NCI-H526 treated with DMSO at 0.1 percent for 48 hours (cell line): ENCODE data around the gene TBC1D20.
"Not testable (repeated sequence)": the region's sequence is repeated elsewhere in the genome, so short reads cannot be mapped to it uniquely, and the experiment has no call there.

Experiments
- DNase-seq: peaks from one replicate; lab custom pipeline; 2025; lab: John Stamatoyannopoulos, UW

TBC1D20 gene

DNA sequence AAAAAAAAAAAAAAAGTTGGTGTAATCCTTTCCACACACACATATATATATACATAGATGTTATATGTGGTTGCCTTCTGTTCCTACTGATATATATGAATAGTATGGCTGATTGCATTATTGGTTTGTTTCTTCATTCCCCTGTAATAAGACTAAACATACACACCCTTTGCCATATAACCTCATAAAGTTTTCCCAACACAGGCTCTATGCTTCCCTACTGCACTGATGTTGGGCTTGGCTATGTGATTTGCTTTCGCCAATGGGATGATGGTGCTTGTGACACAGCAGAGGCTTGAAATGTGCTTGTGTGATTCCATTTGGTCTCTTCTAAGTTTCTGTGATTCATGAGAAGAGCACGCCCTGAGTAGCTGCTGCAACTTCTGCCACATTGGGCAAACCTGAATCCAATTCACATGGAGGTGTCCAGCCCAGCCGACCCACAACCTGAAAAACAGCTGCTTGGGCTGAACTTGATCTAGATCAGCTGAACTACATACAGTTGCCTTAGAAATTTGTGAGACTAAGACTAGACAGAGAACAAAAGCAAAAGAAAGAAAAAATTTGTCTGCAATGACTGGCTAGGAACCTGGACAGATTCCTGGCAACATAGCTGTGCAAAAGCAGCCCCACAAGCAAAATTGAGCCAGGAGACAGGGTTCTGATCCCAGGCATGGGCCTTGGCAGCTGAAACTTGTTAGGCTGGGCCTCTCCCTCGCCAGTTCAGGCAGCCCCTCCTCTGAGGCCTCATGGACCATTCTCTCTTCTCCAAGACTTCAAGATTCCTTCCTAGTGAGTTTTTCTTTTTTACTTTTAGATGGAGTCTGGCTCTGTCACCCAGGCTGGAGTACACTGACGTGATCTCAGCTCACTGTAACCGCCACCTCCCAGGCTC, 13.4 kb upstream of the TBC1D20 start:
- DNase-seq: no peak

DNA sequence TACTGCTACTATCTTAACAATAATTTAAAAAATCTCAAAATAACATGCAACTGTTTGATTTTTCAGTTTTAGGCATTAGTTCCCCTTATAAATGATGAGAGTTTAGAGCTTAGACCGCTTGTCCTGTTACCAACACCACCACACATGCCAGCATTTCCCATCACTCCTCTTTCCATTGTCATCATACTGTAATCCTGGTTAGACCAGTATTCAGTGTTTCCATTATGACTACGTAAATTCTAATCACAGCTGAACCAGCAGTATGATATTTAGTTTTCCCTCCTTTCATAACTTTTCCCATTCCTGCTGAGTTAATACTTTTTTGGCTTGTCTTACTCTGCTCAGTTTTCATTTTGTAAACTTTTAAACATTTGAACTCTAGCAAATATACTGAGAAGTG, 12.2 kb upstream of the TBC1D20 start:
- DNase-seq: no peak

DNA sequence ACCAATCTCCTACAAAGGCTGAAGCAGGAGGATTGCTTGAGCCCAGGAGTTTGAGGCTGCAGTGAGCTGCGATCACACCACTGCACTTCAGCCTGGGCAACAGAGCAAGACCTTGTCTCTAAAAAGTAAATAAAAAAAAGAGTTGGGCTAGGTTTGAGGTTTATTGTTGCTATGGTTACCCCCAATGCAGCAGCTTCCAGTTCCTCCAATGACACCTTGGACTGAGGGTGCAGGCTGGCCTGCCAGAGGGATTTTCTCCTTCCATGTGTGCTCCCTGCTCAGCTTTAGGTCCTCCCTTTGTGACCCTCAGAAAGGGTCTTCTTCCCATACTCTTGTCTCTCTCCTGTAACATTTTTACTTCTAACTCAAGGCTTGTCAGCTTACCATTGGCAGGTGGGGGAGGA, 10.6 kb upstream of the TBC1D20 start:
- no peak for DNase-seq

DNA sequence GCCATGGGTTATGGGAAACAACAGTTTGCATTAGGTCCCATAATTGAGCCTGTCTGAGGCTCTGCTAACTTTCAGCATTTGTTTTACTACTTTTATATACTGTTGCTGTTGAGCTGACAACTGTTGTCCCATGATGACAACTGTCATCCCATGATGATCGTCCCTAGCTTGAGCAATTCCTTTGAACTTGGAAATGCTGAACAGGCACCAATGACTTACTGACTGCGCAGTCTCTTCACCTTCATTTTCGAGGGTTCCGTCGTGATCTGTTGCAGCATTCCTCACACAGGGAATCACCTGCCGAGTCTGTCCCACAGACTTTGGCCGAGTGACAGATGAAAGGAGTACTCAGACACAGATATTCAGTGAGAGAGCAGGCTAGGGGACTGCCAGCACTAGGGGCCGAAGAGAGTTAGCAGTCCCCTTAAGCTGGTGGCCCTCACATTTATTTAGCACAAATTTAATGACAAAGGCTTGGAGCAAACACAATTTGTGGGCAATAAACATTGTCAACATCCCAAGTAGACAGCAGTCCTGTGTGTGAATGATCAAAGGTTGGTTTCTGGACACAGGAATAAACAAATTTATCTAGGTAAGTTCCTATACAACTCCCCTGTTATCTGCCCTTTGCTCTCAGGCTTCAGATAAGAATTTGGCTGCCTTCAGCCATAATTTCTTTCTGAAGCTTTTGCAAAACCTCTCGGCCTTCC, 10.0 kb upstream of the TBC1D20 start:
- DNase-seq: no peak

DNA sequence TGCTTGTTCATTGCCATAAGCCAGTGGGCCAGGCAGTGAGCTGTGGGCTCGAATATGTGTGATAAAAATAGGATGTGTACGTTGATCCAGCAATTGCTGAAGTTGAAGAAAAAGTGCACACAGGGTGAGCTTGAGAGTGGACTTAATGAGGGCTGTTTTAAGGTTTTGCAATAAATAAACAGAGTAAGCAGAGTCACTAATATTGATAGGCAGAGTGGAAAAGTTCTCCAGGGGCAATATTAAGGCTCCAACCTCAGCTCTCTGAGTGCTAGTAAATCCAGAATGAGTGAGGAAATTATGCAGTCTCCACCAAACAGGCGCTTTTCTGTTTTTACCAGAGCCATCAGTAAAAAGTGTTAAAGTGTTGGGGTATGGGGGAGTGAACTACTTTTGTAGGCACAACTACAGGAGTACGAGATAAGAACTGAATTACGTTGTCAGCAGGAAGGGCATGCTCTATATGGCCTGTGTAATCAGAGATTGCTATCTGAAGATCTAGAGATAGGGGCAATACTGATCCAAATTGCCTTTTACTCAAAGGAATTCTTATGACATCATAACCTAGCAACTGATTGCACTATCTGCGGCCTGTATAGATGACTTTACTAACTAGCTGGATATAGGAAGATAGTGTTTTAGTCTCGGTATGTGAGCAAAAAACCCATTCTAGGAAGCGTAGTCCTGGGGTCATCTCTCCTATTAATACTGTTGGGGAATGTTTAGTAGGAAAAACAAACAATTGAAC, 7.6 kb upstream of the TBC1D20 start:
- DNase-seq: no peak

DNA sequence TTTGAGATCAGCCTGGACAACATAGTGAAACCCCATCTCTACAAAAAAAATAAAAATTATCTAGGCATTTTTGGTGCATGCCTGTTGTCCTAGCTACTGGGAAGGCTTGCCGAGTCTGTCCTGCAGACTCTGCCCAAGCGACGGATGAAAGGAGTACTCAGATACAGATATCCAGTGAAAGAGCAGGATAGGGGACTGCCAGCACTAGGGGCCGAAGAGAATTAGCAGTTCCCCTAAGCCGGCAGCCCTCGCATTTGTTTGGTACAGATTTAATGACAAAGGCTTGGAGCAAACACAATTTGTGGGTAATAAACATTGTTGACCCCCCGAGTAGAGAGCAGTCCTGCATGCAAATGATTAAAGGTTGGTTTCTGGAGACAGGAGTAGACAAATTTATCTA, 5.4 kb upstream of the TBC1D20 start:
- no peak for DNase-seq

DNA sequence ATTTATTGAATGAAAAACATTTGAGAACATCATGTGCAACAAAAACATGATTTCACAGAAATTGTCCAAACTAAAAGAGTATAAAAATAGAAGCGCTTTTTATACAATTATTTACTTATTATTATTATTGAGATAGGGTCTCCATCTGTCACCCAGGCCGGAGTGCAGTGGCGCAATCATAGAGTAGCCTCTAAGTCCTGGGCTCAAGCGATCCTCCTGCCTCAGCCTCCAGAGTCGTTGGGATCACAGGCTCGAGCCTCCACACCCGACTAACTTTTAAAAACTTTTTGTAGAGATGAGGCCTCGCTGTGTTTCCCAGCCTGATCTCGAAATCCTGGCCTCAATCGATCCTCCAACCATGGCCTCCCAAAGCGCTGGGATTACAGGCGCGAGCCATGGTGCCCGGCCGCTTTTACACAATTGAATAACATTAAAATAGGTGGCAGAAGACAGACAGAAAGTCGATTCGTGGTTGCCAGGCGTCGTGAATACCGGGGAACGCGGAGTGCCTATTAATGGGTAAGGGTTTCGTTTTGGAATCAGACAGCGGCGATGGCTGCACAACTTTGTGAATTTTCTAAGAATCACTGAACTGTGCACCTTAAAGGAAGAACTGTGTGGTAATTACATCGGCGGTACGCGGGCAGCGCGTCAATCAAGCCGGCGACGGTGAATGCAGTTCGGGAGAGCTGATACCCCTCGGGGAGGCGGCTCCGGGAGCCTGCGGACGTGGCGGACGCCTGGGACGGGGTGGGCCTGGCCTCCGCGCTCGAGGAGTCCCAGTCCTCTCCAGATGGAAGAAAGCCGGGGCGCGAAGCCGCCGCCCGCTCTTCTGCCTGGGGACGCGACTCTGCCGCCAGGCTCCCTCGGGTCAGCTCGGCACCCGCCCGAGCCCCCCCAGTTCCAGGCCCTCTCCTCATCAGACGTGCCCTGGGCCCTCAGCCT, 807 bp downstream of the TBC1D20 start:
- peak; percentile 22 for DNase-seq

DNA sequence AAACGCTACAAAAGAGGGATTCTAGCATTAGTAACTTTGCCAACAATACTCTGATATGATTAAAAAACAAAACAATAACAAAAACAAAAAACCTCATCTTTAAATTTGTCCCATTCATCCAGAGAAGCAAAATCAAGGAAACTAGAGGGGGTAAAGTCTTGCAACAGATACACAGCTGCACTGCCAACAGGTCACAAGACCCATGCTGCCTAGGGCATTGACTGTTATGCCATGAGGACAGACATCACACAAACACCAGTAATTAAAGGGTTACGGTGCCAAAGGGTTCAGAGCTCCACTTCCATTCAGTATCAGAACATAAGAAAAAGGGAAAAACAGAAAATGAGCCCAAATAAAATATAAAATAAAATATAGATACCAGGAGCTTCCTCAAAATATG, 1.6 kb downstream of the TBC1D20 start:
- peak; percentile 8 for DNase-seq

DNA sequence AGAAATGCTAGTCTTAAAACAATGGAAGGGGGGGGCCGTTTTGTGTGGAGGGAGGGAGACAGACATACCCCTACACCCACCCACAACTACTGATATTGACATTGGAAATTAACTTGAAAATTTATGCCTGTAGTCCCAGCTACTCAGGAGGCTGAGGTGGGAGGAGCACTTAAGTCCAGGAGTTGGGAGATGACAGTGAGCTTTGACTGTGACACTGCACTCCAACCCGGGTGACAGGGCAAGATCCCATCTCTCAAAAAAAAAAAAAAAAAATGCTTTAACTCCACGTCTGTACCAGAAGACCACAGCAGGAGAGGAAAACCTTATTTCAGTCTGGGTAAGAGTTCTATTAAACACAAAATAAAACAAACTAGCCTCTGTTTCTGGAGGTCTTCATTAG, 2.2 kb downstream of the TBC1D20 start:
- no peak for DNase-seq

DNA sequence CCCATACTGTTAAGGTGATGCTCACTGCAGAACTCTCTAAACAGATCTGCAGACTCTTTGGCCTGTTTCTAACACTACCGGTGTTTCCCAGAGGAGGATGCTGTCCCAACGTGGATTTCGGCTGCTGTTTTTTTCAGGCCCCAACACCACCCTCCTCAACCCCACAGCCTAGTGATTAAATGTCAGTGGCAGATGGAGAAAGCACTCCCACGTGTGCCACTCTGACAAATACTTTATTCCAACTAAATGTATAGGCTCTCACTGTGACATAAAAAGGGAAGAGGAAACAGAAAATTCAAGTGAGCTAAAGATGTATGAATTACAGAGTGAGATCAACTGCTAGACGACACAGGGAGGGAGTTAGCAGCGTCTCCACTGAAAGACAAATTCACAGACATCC, 3.6 kb downstream of the TBC1D20 start:
- DNase-seq: no peak

DNA sequence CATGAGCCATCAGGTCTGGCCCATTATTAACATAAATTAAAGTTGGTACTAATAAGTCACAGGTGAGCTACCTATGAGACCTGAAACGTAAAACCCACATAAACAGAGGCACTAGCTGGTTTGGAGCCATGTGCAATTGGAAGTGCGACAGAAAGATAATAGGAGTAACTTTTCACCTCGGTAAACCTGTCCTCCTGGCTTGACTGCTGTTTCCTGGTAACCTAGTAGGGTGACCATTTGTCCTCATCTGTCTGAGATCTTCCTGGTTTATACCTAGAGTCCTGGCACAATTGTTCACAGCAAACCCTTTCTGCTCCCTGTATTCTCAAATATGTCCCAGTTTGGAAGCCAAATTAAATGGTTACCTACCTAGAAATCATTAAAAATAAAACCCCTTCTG, 7.4 kb downstream of the TBC1D20 start:
- no peak for DNase-seq

DNA sequence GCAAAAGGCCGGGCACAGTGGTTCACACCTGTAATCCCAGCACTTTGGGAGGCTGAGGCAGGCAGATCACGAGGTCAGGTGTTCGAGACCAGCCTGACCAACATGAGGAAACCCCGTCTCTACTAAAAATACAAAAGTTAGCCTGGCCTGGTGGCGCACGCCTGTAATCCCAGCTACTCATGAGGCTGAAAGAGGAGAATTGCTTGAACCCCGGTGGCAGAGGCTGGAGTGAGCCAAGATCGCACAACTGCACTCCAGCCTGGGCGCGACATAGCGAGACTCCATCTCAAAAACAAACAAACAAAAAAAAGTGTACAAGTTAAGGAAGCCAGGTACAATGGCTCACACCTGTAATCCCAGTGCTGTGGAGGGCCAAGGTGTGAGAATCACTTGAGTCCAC, 10.3 kb downstream of the TBC1D20 start:
- not testable (repeated sequence) for DNase-seq

DNA sequence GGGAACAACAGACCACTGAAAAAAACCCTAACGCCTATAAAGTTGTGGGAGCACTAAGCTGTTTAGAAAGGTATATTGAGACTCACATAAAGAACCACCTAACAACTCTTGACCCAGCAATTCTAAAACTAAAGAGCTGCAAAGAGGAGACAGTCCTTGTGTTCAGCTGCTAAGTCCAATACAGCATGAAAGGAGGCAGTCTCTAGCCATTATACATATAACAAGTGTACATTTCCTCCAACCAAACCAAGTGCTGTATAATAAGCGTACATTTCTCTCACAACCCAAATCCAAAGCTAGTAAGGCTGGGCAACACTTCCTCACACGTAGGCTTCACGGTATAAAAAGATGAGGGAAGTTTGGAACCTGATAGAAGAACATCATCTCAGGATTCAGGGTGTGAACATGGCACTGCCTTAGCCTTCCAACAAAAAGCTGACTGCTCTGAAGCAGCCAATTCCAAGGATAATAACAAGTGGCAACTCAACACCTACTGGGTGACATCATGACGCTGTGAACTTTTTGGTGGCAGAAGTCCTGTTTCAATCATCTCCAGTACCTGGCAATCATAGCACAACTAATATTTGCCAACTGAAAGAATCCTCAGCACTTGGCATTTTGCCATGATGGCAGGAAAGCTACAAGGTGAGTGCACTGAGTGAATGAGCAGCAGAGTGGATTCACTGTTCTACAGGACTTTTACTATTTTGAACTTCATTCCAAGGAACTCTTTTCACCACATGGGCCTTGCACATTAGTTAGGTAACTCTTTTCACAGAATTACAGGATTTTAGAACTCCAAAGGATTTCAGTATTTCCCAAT, 16.6 kb downstream of the TBC1D20 start:
- DNase-seq: no peak

DNA sequence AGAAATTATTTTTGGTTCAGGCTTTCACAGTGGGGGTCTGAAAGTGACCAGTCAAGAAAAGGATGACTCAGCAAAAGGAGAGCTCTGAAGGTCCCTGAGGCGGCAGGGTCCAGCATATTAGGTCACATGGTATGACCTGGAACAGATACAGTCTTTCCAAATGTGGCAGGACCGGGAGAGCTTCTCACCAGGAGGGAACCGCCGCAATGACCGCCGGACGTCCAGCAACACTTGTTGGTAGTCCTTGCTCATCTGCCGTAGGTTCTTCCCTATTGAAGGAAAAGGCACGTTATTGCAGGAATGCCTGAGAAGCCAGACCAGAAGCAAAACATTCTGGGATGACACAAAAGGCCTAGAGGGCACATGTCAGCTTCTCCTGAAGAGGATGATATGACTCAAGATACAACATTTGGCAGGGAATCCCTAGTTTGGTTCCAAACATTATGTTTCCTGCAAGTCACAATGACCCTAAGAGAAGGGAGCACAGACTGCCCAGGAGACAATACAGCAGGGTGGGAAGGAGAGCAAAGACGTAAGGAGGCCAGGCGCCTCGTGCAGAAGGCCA, 17.4 kb downstream of the TBC1D20 start:
- DNase-seq: no peak

DNA sequence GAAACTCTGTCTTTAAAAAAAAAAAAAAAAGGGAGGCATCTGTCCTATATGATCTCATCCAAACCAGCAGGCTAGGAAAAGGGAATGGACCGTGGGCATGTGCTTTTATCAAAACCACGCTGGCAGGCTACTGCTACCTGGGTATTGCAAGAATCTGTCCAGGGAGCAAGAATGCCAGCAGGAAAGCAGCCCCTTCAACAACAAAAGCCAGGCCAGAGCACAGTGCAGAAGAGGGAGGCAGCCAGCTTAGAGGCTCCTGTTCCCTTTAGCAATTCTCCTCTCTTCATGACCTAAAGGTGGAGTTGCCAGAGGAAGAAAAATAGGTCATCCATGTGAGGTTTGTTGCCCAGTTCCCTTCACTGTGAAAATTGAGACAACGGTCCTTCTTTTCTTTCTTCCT, 18.2 kb downstream of the TBC1D20 start:
- DNase-seq: no peak

DNA sequence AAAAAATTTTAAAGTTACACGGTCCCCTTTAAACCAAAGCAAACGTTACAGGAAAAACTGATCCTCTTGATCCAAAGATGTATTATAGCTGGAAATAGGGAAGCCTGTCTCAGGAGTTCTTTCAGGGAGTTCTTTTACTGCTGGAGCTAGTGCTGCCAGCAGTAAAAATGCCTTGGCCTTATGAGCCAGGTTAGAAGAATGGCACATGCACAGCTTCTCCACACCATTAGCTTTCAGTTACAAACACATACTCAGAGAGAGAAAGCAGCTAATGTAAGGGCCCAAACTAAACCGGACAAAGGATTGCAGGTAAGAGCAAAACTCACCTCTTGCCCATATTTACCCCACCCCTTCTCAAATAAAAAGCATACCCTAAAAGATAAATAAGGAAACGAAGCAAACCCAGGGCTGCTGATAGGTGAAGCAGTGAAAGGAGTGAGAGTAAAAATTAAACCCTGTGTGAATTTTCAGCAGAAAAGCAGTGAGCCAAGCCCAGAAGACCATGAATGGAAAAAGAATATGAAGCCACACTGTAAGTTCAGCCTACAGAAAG, 19.0 kb downstream of the TBC1D20 start:
- no peak for DNase-seq

DNA sequence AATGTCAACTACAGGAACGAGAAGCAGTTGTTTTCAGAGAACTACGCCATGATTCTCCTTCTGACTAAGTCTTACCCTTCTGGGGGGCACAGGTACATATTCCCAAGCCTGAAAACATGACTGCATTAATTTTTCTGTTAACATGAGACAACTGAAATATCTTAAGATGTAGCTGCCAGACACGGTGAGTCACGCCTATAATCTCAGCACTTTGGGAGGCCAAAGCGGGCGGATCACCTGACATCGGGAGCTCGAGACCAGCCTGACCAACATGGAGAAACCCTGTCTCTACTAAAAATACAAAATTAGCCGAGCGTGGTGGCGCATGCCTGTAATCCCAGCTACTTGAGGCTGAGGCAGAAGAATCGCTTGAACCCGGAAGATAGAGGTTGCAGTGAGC, 21.7 kb downstream of the TBC1D20 start:
- no peak for DNase-seq

DNA sequence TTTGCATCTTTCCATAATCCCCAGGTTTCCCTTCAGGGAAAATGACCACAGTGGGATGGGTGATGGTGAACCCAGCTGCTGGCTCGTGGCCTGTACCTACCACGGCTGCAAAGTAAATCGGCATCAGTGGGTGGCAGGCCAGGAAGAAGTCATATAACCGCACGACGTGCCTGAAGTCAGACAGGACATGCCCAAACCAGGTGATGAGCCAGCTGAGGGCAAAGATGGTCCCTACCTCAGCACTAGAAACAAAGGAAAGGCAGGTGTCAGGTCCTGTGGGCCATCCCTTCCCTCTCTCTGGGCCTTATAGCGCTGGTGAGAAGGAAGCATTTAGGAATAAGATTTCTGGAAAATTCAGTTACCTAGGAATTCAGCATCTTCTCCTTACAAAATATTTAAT, 22.2 kb downstream of the TBC1D20 start:
- DNase-seq: no peak

DNA sequence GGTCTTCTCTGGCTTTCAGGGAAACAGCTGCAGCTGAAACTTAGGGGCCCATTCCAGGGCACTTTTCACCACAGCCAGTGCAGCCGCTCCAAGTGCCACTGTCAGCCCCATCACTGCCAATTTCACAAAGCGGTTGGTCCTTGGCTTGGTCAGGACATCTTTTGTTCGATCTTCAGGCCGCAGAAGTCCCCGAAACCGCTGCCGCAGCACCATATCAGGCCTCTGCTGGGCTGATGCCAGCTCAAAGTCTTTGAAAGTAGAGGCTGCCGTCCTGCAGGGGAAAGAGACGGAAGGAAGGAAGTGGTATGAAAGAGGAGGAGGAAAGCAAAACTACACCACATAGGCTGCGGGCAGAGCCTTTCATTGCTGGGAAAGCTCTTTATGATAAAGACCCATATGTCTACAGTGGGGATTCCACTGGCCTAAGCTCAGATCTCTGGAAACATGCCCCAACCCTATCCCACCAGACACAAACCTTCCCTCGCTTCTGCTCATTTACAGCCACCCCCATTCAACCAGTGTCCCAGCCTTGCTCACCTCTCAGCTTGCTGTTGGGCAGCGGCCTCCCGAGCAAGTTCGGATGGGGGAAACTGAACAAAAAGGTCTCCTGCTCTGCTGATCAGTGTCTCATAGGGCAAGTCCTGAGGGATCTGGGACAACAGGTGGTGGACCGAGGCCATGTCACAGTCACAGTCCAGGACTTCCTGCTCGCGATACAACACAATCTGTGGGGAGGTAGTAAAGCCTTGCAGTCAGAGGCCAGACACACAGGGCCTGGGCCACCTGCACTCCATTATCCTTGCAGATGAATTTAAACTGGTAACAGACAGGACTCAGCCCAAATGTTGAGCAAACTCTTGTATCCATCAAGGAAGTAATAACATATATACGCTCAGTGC, 23.5 kb downstream of the TBC1D20 start:
- no peak for DNase-seq
